Muscle of leg (tissue), 11 donors: ENCODE measurements around the gene STAM. TPM values are rescaled to one million over a fixed set of nuclear protein-coding genes. Genes with fewer than 3 reads are reported as not detected.

ENCODE experiments used
- DNase-seq: peaks from one replicate; pipeline ENCODE4 v3.0.0; 2013
- H3K27ac ChIP-seq: one replicate; pipeline ENCODE4 v1.5.1; 2013; ENCODE audit warnings: mild to moderate bottlenecking, low read length, control low read depth
- H3K27me3 ChIP-seq: one replicate; pipeline ENCODE4 v1.6.1; 2013; ENCODE audit warnings: low read length; ENCODE audit not compliant: control insufficient read depth, insufficient read depth
- H3K36me3 ChIP-seq: one replicate; pipeline ENCODE4 v1.6.1; 2013; ENCODE audit warnings: low read length; ENCODE audit not compliant: control insufficient read depth, insufficient read depth
- H3K4me1 ChIP-seq: one replicate; pipeline ENCODE4 v1.6.1; 2013; ENCODE audit warnings: low read length; ENCODE audit not compliant: control insufficient read depth, insufficient read depth
- H3K4me3 ChIP-seq: one replicate; pipeline ENCODE4 v1.5.1; 2013; ENCODE audit warnings: low read length, control low read depth
- H3K9me3 ChIP-seq: replicated peaks from 2 replicates; pipeline ENCODE4 v1.6.1; 2013; ENCODE audit warnings: low read depth, low read length; ENCODE audit not compliant: control insufficient read depth
- WGBS: methylation state at CpG from one replicate; pipeline ENCODE4 v1.1.5; 2013; ENCODE audit warnings: missing lambda C conversion rate; ENCODE audit not compliant: insufficient coverage; 5-methylcytosine and 5-hydroxymethylcytosine counted together
- polyA plus RNA-seq, 8 donors: library from polyadenylated mRNA; unstranded; fragments of 120-200 nt; gene quantifications; one replicate each; pipeline versions ENCODE4 v1.2.1 to v1.2.3, GENCODE V29; 2013; ENCODE audit warnings: inconsistent platforms in 1 of 8, low replicate concordance in 1 of 8; ENCODE audit not compliant: insufficient read length in 8 of 8, insufficient read depth in 1 of 8
- total RNA-seq: library from RNA; stranded (reverse); fragments of 120-200 nt; gene quantifications from one replicate; pipeline ENCODE4 v1.2.4, GENCODE V29; 2013

STAM gene
- total and polyA plus RNA-seq, 9 donors: 16.9 to 27.2 (median 21.8) TPM

DNA sequence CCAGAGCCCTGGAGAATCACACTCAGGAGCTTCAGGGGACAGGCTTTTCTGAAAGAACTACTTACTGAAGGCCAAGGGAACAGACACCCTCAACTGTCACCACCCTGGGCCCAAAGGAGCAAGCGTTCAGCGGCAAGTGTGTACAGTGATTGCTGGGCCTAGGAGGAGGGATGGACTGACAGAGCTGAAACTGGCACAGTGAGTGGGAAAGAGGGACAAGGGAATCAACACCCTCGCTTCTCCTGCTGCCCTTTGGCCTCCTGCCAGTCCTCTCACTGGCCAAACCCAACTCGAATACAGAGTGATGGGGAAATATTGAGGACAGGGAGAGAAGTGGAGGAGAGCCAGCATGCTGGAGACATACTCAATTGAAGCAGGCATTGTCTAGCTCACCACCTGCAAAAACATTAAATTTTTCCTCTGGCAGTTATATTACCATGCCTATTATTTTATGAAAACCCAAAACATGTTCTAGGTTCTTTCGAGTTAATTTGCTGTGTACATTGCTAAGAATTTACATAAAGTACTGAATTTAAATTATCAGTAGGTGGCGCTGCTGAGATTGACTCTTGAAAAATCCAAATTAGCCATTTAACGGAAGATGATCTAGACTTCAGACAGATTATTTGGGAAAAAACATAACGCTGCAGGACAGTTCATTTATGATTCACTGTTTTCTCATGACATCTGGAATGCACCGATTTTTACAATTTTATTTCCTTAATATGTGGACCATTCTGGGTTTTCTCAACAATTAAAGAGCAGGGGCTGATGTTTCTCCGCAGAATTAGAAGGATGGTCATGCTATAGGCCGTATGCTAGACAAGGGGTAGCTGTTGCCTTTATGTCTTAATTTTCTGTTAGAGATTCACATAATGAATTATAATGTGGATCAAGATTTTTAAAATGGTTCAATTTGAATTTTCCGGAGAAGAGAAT, 93.3 kb downstream of the STAM start:
- no peaks in the 10 kb centered on the region for H3K36me3 ChIP-seq
- H3K27ac ChIP-seq: no peak overlapping the region
- H3K4me3 ChIP-seq: no peak overlapping the region
- no peaks in the 10 kb centered on the region for H3K9me3 ChIP-seq
- 84% methylated on average over 2 of the region's 12 CpGs for WGBS
- H3K27me3 ChIP-seq: no peaks in the 10 kb centered on the region
- no peaks in the 10 kb centered on the region for H3K4me1 ChIP-seq
- DNase-seq: peak; percentile 37

DNA sequence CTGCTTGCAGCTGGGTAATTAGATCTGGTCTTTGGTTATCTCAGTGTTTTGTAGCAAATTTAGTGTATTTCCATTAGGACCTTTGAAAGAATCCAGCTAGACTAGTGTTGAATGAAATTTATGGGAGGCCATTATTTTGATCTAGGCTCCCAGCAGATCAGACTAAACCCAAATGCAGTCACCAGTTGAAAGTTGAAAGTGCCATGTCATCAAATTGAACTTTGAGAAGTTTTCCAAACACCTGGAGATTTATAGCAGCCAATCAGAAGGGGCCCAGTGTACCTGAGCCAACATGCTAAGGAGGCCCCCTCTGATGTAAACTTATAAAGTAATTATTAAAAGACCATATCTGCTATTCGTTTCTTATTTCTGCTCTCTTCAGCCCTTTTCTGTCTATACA, 96.7 kb downstream of the STAM start:
- Histone ChIP-seq H3K27ac (no peak overlapping the region), H3K36me3 (no peaks in the 10 kb centered on the region), H3K9me3 (no peaks in the 10 kb centered on the region), H3K4me3 (no peak overlapping the region), H3K27me3 (no peaks in the 10 kb centered on the region), H3K4me1 (no peaks in the 10 kb centered on the region)
- DNase-seq: no peak
- WGBS: no CpG with 5 or more reads among the region's 1 CpG

DNA sequence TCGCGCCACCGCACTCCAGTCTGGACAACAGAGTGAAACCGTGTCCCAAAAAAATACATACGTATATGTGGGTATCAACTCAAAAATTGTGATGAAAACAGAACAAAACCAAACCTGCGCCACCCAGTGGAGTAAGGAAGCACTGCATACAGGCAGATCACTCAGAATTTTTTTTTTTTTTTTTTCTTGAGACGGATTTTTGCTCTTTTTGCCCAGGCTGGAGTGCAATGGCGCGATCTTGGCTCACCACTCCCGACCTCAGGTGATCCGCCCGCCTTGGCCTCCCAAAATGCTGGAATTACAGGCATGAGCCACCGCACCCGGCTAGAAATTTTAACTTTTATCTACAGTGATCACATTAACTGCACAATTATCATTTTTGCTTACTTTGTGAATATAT, 99.0 kb downstream of the STAM start:
- Histone ChIP-seq H3K9me3 (no peaks in the 10 kb centered on the region), H3K4me1 (no peaks in the 10 kb centered on the region), H3K4me3 (no peak overlapping the region), H3K27me3 (no peaks in the 10 kb centered on the region), H3K27ac (no peak overlapping the region), H3K36me3 (no peaks in the 10 kb centered on the region)
- 5% methylated on average over 7 of the region's 14 CpGs for WGBS
- peak; percentile 56 for DNase-seq

DNA sequence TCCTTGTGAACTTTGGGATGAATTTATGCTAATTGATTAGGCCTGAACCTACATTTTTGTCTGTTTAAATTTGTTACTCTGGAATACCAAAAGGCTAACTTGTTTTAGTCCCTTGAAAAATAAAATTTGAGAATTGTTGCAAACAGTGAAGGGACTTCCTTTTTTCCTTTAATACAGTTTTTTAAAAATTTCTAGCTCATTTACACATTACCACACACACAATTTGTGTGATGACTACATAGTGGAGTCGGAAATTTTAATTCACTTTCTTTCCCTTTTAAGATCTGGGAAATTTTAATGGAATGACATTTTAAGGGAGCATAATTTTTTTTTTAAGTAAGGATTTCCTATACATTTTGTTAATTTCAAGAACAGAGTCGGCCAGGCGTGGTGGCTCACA, 99.5 kb downstream of the STAM start:
- no peak for DNase-seq
- Histone ChIP-seq H3K27ac (no peak overlapping the region), H3K9me3 (no peaks in the 10 kb centered on the region), H3K4me1 (no peaks in the 10 kb centered on the region), H3K27me3 (no peaks in the 10 kb centered on the region), H3K36me3 (no peaks in the 10 kb centered on the region), H3K4me3 (no peak overlapping the region)
- WGBS: no CpG with 5 or more reads among the region's 3 CpGs

DNA sequence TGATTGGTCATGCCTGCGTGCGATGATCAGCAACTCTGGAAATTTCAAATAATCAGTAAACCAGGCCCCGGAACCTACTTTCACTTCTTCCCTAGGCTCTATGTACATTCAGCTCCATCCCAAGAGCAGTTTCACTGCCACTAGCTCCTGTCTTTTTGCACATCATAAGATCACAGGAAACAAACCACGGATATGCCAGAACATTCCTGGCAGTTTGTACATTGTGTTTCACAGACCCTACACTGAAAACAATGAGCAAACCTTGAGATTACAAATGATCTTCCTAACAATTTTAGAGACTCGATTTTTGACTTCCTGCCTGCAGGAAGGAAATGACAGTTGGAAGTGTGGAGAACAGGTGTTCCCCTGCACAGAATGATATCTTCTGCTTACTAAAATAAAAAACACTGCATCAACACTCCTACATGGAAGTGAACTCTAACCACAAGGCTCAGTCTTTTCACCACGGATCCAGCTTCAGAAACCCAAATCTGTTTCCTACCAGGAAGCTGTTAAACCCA, 100.5 kb downstream of the STAM start:
- no peaks in the 10 kb centered on the region for H3K4me1 ChIP-seq
- no peak overlapping the region for H3K27ac ChIP-seq

DNA sequence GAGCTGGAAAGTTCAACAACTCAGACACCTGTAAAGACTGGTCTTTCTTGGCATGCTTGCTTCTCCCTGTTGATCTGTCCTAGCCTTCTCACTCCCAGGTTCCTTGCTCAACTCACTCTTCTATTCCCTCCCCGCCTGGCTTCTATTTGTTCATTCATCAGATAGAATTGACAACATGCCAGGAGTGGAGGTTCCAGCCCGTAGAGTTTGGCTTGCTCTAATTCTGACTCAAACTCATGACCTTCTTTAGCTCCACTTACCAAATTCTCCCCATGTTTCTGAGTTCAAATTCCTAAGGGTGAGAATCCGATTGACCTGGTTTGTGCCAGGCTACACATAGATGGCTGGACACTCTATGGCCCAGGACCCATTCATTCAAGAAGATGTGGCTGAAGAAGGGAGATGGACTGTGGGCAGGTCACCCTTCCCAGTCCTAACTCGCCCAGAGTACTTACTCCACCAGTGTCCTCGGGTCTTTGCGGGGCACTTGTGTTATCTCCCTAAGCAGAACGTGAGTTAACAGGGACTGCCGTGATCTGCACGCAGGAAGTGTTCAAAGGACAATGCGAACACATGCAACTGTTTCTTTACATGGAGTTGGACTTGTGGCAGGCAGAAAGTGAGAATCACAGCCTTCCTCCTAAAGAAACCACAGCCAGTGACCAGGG, 104.1 kb downstream of the STAM start:
- Histone ChIP-seq H3K36me3 (no peaks in the 10 kb centered on the region), H3K27ac (no peak overlapping the region), H3K9me3 (no peaks in the 10 kb centered on the region), H3K4me1 (no peaks in the 10 kb centered on the region), H3K4me3 (no peak overlapping the region), H3K27me3 (no peaks in the 10 kb centered on the region)
- DNase-seq: no peak
- 58% methylated on average over 2 of the region's 10 CpGs for WGBS

More for the DNA sequence above, 100.5 kb downstream of the STAM start:
- peak; percentile 49 for DNase-seq
- no peaks in the 10 kb centered on the region for H3K36me3 ChIP-seq
- no peaks in the 10 kb centered on the region for H3K9me3 ChIP-seq
- H3K4me3 ChIP-seq: no peak overlapping the region
- no peaks in the 10 kb centered on the region for H3K27me3 ChIP-seq
- 44% methylated on average over 3 of the region's 6 CpGs for WGBS

DNA sequence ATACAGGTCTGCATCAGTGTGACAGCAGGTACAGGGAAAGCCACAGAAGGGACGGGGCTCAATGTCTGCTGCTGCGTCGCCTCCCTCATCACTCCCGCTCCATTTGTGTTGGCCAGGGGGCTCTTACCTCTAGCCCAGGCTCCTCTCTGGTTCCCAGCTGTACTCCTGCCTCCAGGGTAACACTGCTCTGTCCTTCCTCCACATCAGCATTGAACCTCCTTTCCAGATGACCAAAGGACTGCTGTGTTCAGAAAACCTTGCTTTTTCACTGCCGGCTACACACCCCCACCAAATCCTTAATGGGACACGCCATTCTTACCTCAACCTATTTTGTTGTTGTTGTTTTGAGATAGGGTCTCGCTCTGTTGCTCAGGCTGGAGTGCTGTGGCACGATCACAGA, 105.9 kb downstream of the STAM start:
- no peak for DNase-seq
- Histone ChIP-seq H3K4me3 (no peak overlapping the region), H3K36me3 (no peaks in the 10 kb centered on the region), H3K9me3 (no peaks in the 10 kb centered on the region), H3K27me3 (no peaks in the 10 kb centered on the region), H3K27ac (no peak overlapping the region), H3K4me1 (no peaks in the 10 kb centered on the region)
- WGBS: 77% methylated on average over 4 of the region's 8 CpGs

DNA sequence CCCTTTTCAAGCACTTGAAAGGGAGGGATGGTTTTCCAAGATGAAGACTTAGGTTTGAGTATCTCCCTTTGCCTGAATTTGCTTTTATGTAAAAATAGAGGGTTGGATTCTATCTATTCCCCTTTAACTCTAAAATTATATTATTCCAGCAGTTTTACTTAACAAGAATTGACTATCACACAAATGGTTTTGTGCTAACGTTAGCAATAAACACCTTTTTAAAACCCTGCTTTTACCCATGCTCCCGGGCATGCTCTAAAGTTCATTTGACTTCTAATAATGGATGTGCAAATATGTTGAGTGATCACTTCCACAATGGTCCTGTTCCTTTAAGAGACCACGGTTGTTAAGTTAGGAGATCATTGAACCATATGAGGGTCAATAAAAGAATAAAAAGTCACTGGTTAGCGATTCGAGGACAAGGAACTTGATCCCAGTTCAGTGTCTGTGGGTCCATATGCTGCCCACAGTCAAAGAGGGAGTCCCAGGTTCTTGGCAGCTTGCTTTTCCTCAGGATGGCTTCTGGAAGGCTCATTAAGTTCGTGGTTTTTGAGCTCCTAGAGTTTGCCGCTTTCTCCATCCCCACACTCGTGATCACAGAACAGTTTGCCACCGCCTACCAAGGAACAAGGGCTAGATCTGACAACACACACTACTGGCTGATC, 108.0 kb downstream of the STAM start, which contains the start of gene TMEM236:
TMEM236 (plus strand) TSS at position 421 of the 665 bp plus-strand sequence; CDS start at position 516, 95 bp downstream.
- no peak within 1 kb of the TSS for H3K27ac ChIP-seq
- no peaks in the 10 kb centered on the region for H3K27me3 ChIP-seq
- H3K4me1 ChIP-seq: no peaks in the 10 kb centered on the region
- DNase-seq: no peak
- no peak within 1 kb of the TSS for H3K4me3 ChIP-seq
- no peaks in the 10 kb centered on the region for H3K36me3 ChIP-seq
- H3K9me3 ChIP-seq: no peaks in the 10 kb centered on the region
- WGBS: 32% methylated on average over 7 of the region's 9 CpGs

DNA sequence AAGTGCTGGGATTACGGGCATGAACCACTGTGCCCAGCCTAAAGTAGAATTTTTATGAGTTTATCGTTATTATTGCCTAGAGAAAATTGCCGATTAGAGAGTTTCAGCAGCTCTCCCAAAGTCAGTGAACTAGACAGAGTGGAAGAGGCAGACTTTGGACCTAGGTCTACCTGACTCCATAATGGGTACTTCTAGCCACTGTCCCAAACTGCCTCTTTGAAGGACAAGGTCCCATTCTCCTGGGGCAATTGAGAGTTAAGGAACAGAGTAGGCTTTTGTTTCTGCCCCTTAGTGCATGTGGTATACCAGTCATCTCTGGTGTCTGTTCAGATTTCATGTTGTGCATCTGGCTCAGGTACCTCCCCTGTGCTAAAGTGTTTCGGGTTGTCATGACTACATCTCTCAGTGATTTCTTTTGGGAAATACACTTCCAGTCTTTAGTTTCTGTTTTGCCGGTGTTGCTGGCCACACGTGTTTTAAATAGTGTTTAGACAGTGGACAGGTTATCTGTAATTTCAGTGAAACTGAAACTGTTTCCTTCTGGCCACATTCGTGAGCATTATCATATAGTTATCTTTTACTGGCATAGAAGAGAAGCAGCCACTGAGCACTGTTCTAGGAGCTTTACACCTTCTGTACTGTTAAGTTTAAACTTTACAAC, 112.7 kb downstream of the STAM start:
- no peaks in the 10 kb centered on the region for H3K4me1 ChIP-seq
- WGBS: 71% methylated on average over 4 of the region's 7 CpGs
- no peaks in the 10 kb centered on the region for H3K36me3 ChIP-seq
- no peak overlapping the region for H3K27ac ChIP-seq
- no peaks in the 10 kb centered on the region for H3K9me3 ChIP-seq
- no peak overlapping the region for H3K4me3 ChIP-seq
- H3K27me3 ChIP-seq: no peaks in the 10 kb centered on the region
- DNase-seq: peak; percentile 39
